ENCODE data around the gene RBM3. TPM values are rescaled to one million over a fixed set of nuclear protein-coding genes. Genes with fewer than 3 reads are reported as not detected.

Gene RBM3
- total RNA-seq, 1 experiment from 2014 or later, result 528 TPM

DNA sequence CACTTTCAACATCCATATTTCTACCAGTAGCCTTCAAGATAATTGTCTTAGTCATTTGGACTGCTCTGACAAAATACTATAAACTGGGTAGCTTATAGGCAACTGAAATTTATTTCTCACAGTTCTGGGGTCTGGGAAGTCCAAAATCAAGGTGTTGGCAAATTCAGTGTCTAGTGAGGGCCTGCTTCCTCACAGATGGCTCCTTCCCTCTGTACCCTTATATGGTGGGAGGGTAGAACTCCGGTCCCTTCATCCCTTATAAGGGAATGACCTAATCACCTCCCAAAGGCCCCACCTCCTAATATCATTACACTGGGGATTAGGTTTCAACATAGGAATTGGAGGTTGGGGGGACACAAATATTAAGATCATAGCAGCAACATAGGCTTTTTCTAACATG is 42.1 kb upstream of the RBM3 start:
- intact Hi-C loops (cut with micrococcal nuclease; ENCODE audit: unreplicated experiment) (no loop called here), in situ Hi-C loops (cut with HindIII; ENCODE audit: low pct_unique_long_range_greater_than_20kb, low sequenced_read_pairs) (no loop called here)
- TF ChIP-seq, protein P1, sequence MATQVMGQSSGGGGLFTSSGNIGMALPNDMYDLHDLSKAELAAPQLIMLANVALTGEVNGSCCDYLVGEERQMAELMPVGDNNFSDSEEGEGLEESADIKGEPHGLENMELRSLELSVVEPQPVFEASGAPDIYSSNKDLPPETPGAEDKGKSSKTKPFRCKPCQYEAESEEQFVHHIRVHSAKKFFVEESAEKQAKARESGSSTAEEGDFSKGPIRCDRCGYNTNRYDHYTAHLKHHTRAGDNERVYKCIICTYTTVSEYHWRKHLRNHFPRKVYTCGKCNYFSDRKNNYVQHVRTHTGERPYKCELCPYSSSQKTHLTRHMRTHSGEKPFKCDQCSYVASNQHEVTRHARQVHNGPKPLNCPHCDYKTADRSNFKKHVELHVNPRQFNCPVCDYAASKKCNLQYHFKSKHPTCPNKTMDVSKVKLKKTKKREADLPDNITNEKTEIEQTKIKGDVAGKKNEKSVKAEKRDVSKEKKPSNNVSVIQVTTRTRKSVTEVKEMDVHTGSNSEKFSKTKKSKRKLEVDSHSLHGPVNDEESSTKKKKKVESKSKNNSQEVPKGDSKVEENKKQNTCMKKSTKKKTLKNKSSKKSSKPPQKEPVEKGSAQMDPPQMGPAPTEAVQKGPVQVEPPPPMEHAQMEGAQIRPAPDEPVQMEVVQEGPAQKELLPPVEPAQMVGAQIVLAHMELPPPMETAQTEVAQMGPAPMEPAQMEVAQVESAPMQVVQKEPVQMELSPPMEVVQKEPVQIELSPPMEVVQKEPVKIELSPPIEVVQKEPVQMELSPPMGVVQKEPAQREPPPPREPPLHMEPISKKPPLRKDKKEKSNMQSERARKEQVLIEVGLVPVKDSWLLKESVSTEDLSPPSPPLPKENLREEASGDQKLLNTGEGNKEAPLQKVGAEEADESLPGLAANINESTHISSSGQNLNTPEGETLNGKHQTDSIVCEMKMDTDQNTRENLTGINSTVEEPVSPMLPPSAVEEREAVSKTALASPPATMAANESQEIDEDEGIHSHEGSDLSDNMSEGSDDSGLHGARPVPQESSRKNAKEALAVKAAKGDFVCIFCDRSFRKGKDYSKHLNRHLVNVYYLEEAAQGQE (IDR thresholded peaks at IDR 0.05; ENCODE audit: insufficient read depth in 1 of 2, low read depth in 2 of 2, low read length in 1 of 2), result no peak
- TF ChIP-seq POLR2AphosphoS5 (IDR thresholded peaks at IDR 0.05; ENCODE audit: low read depth, low read length), result no peak
- TF ChIP-seq TCF7L2 (IDR thresholded peaks at IDR 0.05; ENCODE audit: low read depth, low read length), result no peak
- no peak for TF ChIP-seq SIN3A (IDR thresholded peaks at IDR 0.05; ENCODE audit: borderline replicate concordance, insufficient read depth, low read depth, low read length)
- TF ChIP-seq CTCF (IDR thresholded peaks at IDR 0.05), result no peak
- BruUV-seq (replicated peaks), result no TSS peak
- Histone ChIP-seq H3K36me3 (ENCODE audit: control insufficient read depth, insufficient read depth, low read length) (no peaks in the 10 kb centered on the region), H3K4me3 (ENCODE audit: low read depth in 2 of 2, low read length in 2 of 2) (no peak overlapping the region), H3K27me3 (ENCODE audit: control insufficient read depth, insufficient read depth, low read length) (no peaks in the 10 kb centered on the region), H3K4me1 (ENCODE audit: control insufficient read depth, insufficient read depth, low read length) (no peaks in the 10 kb centered on the region), H3K27ac (ENCODE audit: low read length) (no peak overlapping the region), H3K9me3 (ENCODE audit: control insufficient read depth, insufficient read depth, low read depth, low read length) (no peaks in the 10 kb centered on the region)
- ChIA-PET POLR2A (no interaction called here), CTCF (no interaction called here)
- no peak for ATAC-seq
- DNase-seq (ENCODE audit: low read depth, low spot score), result no peak

DNA sequence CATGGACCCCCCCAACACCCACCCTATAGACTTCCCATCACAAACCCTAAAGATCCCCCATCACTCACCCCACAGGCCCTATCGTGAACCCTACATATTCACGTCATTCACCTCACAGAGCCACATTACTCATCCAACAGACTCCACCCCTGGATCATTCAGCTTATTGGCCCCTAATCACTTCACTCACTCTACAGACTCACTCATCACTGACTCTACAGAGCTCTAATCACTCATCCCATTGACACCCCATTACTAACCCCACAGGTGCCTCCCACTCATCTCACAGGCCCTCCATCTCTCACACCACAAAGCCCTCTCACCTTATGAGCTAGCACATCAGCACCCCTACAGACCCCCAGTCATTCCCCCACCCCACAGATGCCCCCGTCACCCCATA is 41.1 kb upstream of the RBM3 start:
- DNase-seq (ENCODE audit: low read depth, low spot score), result no peak
- ChIA-PET CTCF (no interaction called here), POLR2A (no interaction called here)
- in situ Hi-C loops (cut with HindIII; ENCODE audit: low pct_unique_long_range_greater_than_20kb, low sequenced_read_pairs), result no loop called here
- Histone ChIP-seq H3K4me3 (ENCODE audit: low read depth in 2 of 2, low read length in 2 of 2) (no peak overlapping the region), H3K27ac (ENCODE audit: low read length) (no peak overlapping the region), H3K36me3 (ENCODE audit: control insufficient read depth, insufficient read depth, low read length) (no peaks in the 10 kb centered on the region), H3K4me1 (ENCODE audit: control insufficient read depth, insufficient read depth, low read length) (no peaks in the 10 kb centered on the region), H3K9me3 (ENCODE audit: control insufficient read depth, insufficient read depth, low read depth, low read length) (no peaks in the 10 kb centered on the region), H3K27me3 (ENCODE audit: control insufficient read depth, insufficient read depth, low read length) (no peaks in the 10 kb centered on the region)
- TF ChIP-seq POLR2AphosphoS5 (IDR thresholded peaks at IDR 0.05; ENCODE audit: low read depth, low read length) (no peak), SIN3A (IDR thresholded peaks at IDR 0.05; ENCODE audit: borderline replicate concordance, insufficient read depth, low read depth, low read length) (no peak), TCF7L2 (IDR thresholded peaks at IDR 0.05; ENCODE audit: low read depth, low read length) (no peak), CTCF (IDR thresholded peaks at IDR 0.05) (no peak)
- TF ChIP-seq, protein P1 (IDR thresholded peaks at IDR 0.05; ENCODE audit: insufficient read depth in 1 of 2, low read depth in 2 of 2, low read length in 1 of 2), result no peak
- no peak for ATAC-seq
- intact Hi-C loops (cut with micrococcal nuclease; ENCODE audit: unreplicated experiment), result no loop called here
- BruUV-seq (replicated peaks), result no TSS peak
